ENCODE data around the gene PYY.
"Not testable (repeated sequence)": the region's sequence is repeated elsewhere in the genome, so short reads cannot be mapped to it uniquely, and the experiment has no call there.

Gene PYY

DNA sequence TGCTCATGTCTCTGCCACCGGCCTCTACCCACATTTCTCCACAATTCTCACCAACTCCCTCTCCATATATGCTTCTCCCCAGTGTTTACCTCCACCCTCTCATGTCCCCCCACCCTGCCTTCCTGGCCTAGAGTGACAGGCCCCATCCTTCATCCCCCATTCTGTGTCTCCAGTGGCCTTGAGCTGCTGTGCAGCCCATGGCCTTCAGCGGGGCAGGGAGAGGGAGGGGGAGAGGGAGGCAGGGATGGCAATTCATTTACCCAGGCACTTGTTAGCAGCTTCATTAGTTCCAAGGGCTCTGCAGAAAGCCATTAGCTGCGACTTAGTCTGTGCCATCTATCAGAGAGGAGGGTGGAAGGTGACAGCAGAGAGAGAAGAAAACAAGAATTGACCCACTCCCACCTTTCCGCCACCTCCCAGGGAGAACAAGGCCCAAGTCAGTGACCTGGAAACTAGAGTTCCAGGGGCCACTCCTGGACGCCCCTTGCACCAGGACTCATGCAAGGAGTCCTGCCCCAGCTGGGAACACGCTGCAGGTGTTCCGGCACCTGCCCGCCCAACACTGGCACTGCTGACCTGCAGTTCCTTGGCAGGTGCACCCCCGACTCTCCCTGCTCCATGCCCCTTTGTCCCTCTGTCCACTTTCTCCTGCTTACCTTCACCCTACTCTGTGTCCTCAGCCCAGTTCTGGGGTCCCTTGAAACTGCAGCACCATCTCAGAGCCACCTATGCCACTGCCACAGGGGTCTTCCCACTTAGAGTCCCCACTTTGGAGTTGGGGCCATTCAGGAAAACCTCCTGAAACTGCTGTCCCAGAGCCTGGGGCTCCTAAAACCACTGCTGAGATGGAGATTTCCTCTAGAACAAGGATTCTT lies 23.5 kb upstream of the PYY start:
- H3K27me3 ChIP-seq: peaks cover 0 to 68% of the 10 kb centered on the region in 2 donors
- TF ChIP-seq, protein P1, sequence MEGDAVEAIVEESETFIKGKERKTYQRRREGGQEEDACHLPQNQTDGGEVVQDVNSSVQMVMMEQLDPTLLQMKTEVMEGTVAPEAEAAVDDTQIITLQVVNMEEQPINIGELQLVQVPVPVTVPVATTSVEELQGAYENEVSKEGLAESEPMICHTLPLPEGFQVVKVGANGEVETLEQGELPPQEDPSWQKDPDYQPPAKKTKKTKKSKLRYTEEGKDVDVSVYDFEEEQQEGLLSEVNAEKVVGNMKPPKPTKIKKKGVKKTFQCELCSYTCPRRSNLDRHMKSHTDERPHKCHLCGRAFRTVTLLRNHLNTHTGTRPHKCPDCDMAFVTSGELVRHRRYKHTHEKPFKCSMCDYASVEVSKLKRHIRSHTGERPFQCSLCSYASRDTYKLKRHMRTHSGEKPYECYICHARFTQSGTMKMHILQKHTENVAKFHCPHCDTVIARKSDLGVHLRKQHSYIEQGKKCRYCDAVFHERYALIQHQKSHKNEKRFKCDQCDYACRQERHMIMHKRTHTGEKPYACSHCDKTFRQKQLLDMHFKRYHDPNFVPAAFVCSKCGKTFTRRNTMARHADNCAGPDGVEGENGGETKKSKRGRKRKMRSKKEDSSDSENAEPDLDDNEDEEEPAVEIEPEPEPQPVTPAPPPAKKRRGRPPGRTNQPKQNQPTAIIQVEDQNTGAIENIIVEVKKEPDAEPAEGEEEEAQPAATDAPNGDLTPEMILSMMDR (IDR thresholded peaks at IDR 0.05): no peak
- intact Hi-C loops (cut with DNase I; ENCODE audit: low total_unique reads): no loop called here
- DNase-seq: no peak
- H3K9me3 ChIP-seq: no peaks in the 10 kb centered on the region
- H3K36me3 ChIP-seq: no peaks in the 10 kb centered on the region
- H3K27ac ChIP-seq: no peak overlapping the region
- H3K4me3 ChIP-seq: no peak overlapping the region
- no peaks in the 10 kb centered on the region for H3K4me1 ChIP-seq

DNA sequence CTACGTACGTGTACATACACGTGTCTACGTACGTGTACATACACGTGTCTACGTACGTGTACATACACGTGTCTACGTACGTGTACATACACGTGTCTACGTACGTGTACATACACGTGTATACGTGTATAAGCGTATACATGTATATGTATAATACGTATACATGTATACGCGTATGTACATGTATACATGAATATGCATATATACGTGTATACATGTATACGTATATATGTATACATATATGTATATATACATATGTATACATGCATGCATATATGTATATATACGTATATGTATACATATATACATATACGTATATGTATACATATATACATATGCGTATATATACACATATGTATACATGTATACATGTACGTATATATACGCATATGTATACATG lies 22.2 kb upstream of the PYY start:
- TF ChIP-seq, protein P1 (IDR thresholded peaks at IDR 0.05): no peak
- Histone ChIP-seq H3K4me1 (no peaks in the 10 kb centered on the region), H3K4me3 (no peak overlapping the region), H3K27ac (no peak overlapping the region), H3K36me3 (no peaks in the 10 kb centered on the region), H3K27me3 (peaks cover 0 to 57% of the 10 kb centered on the region in 2 donors), H3K9me3 (no peaks in the 10 kb centered on the region)
- intact Hi-C loops (cut with DNase I; ENCODE audit: low total_unique reads): no loop called here
- no peak for DNase-seq

DNA sequence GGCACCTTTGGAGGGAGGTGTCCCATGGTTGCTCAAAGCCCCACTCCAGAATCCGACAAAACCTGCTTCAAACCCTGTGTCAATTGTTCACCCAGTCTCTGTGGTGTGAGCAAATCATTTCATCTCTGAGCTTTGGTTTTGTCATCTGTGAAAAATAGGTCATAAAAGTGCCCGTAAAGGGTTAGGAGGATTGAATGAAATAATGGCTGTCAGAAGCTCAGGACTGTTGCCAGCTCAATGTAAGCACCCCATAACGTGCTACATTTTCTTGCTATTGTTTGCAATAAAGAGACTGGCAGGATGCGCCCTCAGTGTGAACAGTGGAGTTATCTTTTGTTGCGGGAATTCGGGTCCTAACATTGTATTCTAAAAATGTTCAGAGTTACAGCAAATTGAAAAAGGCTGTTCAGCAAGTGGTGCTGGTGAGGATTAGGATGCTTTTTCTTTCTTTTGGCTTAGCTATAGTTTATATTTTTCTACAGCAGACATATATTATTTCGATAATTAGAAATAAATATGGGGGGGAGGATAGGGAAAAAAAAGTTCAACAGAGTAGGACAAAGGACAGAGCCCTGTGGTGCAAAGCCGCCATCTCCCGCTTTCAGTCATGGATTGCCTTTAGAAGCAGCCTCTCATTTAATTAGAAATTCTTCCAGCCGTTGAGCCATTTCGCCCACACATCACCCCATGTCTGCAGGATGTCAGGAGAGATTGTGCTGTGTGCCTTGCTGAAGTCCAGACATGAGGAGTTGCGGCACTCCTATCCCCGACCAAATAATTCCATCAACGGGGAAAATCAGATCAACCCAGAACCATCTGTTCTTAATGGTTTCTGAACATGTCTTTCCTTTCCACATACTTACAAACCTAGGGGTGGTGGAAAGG lies 20.9 kb upstream of the PYY start:
- Histone ChIP-seq H3K27me3 (peaks cover 0 to 55% of the 10 kb centered on the region in 2 donors), H3K4me3 (no peak overlapping the region), H3K27ac (no peak overlapping the region), H3K9me3 (no peaks in the 10 kb centered on the region), H3K36me3 (no peaks in the 10 kb centered on the region), H3K4me1 (no peaks in the 10 kb centered on the region)
- TF ChIP-seq, protein P1 (IDR thresholded peaks at IDR 0.05): no peak
- DNase-seq: no peak
- intact Hi-C loops (cut with DNase I; ENCODE audit: low total_unique reads): no loop called here

DNA sequence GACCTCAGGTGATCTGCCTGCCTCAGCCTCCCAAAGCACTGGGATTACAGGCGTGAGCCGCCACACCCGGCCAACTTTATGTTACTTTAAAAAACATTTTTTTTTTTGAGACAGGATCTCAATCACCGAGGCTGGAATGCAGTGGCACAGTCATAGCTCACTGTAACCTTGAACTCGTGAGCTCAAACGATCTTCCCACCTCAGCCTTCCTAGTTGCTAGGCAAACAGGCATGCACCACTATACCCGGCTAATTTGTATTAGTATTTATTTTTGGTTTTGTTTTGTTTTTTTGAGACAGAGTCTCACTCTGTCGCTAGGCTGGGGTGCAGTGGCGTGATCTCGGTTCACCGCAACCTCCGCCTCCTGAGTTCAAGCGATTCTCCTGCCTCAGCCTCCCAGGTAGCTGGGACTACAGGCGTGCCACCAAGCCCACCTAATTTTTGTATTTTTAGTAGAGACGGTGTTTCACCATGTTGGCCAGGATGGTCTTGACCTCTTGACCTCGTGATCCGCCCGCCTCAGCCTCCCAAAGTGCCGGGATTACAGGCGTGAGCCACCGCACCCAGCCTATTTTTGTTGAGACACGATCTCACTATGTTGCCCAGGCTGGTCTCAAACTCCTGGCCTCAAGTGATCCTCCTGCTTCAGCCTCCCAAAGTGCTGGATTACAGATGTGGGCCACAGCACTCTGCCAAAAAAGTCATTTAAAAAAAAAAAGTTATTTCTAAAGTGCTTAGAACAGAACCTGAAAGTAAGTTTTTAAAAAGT lies 18.9 kb upstream of the PYY start:
- H3K27ac ChIP-seq; intact Hi-C loops (cut with DNase I; ENCODE audit: low total_unique reads): not testable (repeated sequence)

DNA sequence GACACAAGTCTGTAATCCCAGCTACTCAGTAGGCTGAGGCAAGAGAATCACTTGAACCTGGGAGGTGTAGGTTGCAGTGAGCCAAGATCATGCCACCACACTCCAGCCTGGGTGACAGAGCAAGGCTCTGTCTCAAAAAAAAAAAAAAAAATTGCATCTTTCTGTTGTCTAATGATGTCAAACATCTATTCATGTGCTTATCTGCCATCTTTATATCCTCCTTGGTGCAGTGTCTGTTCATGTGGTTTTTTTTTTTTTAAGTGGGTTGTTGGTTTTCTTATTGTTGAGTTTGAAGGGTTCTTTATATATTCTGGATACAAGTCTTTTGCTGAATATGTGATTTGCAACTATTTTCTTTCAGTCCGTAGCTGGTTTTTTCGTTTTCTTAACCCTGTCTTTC lies 17.7 kb upstream of the PYY start:
- H3K27ac ChIP-seq; H3K9me3 ChIP-seq; DNase-seq; H3K4me3 ChIP-seq; H3K36me3 ChIP-seq; H3K4me1 ChIP-seq; intact Hi-C loops (cut with DNase I; ENCODE audit: low total_unique reads): not testable (repeated sequence)
- peaks cover 0 to 38% of the 10 kb centered on the region in 2 donors for H3K27me3 ChIP-seq

More for the DNA sequence above, 18.9 kb upstream of the PYY start:
- not testable (repeated sequence) for H3K4me1 ChIP-seq, H3K36me3 ChIP-seq, H3K9me3 ChIP-seq, DNase-seq, H3K4me3 ChIP-seq
- peaks cover 0 to 41% of the 10 kb centered on the region in 2 donors for H3K27me3 ChIP-seq

DNA sequence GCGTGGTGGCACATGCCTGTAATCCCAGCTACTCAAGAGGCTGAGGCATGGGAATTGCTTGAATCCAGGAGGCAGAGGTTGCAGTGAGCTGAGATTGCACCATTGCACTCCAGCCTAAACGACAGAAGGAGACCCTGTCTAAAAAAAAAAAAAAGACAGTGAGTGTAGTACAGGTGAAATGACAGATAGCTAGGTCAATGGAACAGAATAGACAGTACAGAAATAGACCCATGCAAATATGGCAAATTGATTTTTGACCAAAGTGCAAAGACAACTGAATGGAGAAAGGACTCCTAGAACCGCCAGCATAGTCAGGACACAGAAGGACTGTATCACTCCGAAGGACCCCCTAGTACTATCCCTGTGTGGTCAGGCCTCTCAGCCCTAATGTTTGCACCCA lies 16.6 kb upstream of the PYY start:
- intact Hi-C loops (cut with DNase I; ENCODE audit: low total_unique reads): no loop called here
- Histone ChIP-seq H3K4me3 (no peak overlapping the region), H3K27me3 (peaks cover 0 to 38% of the 10 kb centered on the region in 2 donors), H3K9me3 (no peaks in the 10 kb centered on the region), H3K4me1 (no peaks in the 10 kb centered on the region), H3K36me3 (no peaks in the 10 kb centered on the region), H3K27ac (no peak overlapping the region)
- TF ChIP-seq, protein P1 (IDR thresholded peaks at IDR 0.05): no peak
- DNase-seq: no peak

Measured in tibial artery (tissue), 4 donors.